LNCAP (cell line): Measurements from ENCODE around the gene SLCO6A1.

Source experiments
- TF ChIP-seq, protein P1 (sequence below): fragments of 450-650 bp; IDR thresholded peaks from 2 replicates; pipeline ENCODE4 v1.5.1; 2017; ENCODE audit warnings: mild to moderate bottlenecking

SLCO6A1 gene

GRCh38 chr5:102537011-102537410, 38.2 kb upstream of the SLCO6A1 start:
- TF ChIP-seq, protein P1, sequence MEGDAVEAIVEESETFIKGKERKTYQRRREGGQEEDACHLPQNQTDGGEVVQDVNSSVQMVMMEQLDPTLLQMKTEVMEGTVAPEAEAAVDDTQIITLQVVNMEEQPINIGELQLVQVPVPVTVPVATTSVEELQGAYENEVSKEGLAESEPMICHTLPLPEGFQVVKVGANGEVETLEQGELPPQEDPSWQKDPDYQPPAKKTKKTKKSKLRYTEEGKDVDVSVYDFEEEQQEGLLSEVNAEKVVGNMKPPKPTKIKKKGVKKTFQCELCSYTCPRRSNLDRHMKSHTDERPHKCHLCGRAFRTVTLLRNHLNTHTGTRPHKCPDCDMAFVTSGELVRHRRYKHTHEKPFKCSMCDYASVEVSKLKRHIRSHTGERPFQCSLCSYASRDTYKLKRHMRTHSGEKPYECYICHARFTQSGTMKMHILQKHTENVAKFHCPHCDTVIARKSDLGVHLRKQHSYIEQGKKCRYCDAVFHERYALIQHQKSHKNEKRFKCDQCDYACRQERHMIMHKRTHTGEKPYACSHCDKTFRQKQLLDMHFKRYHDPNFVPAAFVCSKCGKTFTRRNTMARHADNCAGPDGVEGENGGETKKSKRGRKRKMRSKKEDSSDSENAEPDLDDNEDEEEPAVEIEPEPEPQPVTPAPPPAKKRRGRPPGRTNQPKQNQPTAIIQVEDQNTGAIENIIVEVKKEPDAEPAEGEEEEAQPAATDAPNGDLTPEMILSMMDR, result no peak

- TF ChIP-seq, protein P1, result no peak; the same call in 1 of the 2 replicates
These were observed 37.6 kb upstream of the SLCO6A1 start for GRCh38 chr5:102536323-102536928.

DNA sequence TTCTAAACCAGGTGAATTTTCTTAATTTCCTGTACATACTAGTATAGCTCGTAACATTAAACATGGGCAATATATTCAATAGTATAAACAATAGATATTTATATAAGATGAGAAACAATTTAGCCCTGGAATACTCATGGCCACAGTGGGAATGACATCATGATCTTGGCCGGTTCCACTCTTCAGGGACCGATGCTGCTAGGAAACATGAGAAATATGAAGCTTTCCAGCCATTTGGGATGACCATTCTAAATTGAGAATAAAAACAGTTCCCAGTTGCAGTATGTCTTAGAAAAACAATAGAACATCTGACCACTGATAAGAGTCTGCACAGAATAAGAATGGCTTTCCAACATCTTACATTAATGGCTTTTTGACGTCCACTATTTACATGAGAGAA, 33.3 kb upstream of the SLCO6A1 start:
- TF ChIP-seq, protein P1, result no peak

DNA sequence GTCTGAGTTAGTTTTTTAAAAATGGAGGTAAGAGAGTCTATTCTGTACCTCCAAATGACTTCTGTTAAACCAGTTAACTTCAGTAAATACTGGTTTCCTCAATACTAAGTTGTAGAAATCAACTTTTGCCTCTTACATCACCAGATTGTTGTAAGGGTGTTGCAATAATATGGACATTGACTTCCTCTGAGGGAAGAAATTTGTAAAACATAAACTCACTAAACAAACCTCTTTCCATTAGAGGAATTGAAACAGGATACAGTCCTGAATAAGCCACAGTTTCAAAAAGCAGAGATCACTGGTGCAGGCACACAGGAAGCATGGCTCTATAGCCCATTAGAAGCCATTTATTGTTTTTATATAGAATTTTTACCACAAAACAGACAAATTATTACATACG, 32.7 kb upstream of the SLCO6A1 start:
- TF ChIP-seq, protein P1, result no peak

DNA sequence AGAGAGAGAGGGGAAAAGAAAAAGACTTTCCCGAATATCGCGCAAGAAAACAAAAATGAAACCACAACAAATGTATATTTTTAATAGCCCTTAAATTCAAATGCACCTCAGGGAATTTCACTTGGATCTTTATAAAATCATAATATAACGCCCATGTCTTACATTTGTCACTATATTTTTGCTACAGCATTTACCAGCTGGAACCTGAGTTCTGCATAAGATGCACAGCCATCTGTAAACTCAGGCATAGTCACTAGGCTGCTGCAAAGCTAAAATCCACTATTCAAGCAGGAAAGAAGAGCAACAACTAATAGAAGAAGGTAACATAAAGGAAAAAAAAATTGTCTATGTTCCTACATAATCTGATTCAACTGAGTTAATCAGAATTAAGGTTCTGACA, 30.6 kb upstream of the SLCO6A1 start:
- TF ChIP-seq, protein P1, result no peak

DNA sequence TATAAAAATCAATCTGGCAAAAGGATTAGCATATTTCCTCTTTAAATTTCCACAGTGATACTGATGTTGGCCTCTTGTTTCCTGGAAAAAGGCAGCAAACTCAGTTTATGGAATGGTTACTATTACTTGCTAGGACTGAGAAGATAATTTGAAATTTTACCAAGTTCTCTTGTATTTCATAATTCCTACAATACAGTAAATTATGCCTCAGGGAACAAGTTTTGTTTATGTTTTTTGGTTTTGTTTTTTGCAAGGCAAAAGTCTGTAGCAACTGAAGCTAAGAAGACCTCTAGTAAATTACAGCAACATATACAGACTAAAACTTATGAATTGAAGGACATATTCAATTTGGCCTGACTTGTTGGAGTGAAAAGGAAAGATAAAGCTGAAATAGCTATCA, 30.2 kb upstream of the SLCO6A1 start:
- TF ChIP-seq, protein P1, result no peak

DNA sequence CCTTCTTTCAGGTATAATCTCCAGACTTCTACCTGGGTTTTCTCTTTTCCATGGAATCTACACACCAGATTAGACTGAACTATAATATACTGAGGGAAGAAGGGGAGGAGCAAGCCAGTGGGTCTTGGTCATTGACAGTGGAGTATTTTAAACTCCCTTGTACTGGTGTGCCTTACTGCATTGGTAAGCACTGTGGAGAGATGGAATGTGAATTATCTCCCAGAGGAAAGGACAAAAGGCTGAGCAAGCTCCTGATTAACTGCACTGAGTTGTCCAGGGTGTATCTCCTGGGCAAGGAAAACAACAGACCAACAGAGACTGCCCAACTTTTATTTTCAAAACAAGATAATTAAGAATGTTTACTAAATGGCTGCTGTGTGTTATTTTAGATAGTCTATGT, 29.8 kb upstream of the SLCO6A1 start:
- TF ChIP-seq, protein P1, result no peak

- TF ChIP-seq, protein P1, result no peak
These were observed 28.7 kb upstream of the SLCO6A1 start for GRCh38 chr5:102527547-102527946.
